ENCODE data around the gene DPP4.

- TF ChIP-seq, protein P1, sequence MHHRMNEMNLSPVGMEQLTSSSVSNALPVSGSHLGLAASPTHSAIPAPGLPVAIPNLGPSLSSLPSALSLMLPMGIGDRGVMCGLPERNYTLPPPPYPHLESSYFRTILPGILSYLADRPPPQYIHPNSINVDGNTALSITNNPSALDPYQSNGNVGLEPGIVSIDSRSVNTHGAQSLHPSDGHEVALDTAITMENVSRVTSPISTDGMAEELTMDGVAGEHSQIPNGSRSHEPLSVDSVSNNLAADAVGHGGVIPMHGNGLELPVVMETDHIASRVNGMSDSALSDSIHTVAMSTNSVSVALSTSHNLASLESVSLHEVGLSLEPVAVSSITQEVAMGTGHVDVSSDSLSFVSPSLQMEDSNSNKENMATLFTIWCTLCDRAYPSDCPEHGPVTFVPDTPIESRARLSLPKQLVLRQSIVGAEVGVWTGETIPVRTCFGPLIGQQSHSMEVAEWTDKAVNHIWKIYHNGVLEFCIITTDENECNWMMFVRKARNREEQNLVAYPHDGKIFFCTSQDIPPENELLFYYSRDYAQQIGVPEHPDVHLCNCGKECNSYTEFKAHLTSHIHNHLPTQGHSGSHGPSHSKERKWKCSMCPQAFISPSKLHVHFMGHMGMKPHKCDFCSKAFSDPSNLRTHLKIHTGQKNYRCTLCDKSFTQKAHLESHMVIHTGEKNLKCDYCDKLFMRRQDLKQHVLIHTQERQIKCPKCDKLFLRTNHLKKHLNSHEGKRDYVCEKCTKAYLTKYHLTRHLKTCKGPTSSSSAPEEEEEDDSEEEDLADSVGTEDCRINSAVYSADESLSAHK (tag by site-specific recombination; IDR thresholded peaks at IDR 0.05) = no peak
- no peak for TF ChIP-seq ZNF146 (tag by site-specific recombination; IDR thresholded peaks at IDR 0.05)
- TF ChIP-seq ZNF174 (tag by site-specific recombination; IDR thresholded peaks at IDR 0.05) = no peak
These were observed 56.8 kb downstream of the DPP4 start for GRCh38 chr2:162017233-162017632.

Data from HEK293 (cell line).